Measurements from ENCODE around the gene AP2M1.

GRCh38 chr3:184188080-184188479 is 13.4 kb downstream of the AP2M1 start:
- no peak for TF ChIP-seq GATA2 (IDR thresholded peaks at IDR 0.05; ENCODE audit: low read depth, low read length)
- TF ChIP-seq GATA3 (IDR thresholded peaks at IDR 0.05; ENCODE audit: low read depth, low read length) = no peak

Data from SH-SY5Y (cell line).